LNCaP clone FGC (cell line): ENCODE results near the gene GTF2I.
"Not testable (repeated sequence)": the region's sequence is repeated elsewhere in the genome, so short reads cannot be mapped to it uniquely, and the experiment has no call there.

Experiments used
- DNase-seq: peaks from one replicate; pipeline ENCODE4 v3.0.0-alpha.2; 2011; ENCODE audit warnings: low read depth
- H3K4me3 ChIP-seq: 2 replicates; pipeline ENCODE4 v1.5.1; 2011; ENCODE audit warnings: mild to moderate bottlenecking, low read depth, low read length, control low read depth
- TF ChIP-seq, protein P1 (sequence below): IDR thresholded peaks from 2 replicates; pipeline ENCODE4 v1.5.1; 2012; ENCODE audit warnings: mild to moderate bottlenecking; ENCODE audit not compliant: control insufficient read depth, insufficient read depth; ENCODE audit errors: extremely low read depth

GTF2I gene

DNA sequence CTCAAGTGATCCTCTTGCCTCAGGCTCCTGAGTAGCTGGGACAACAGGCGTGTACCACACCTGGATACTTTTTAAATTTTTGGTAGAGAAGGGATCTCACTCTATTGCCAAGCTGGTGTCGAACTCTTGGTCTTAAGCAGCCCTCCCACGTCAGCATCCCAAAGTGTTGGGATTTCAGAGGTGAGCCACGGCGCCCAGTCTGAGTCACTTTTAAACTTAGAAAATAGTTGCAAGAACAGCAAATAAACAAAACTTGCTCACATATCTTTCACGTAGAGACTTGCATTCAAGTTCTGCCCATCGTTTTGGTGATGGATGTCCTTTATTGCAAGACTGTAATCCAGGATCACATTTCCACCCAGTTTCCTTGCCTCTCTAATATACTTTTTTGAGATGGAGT is 16.6 kb downstream of the GTF2I start:
- H3K4me3 ChIP-seq: no peak overlapping the region
- TF ChIP-seq, protein P1, sequence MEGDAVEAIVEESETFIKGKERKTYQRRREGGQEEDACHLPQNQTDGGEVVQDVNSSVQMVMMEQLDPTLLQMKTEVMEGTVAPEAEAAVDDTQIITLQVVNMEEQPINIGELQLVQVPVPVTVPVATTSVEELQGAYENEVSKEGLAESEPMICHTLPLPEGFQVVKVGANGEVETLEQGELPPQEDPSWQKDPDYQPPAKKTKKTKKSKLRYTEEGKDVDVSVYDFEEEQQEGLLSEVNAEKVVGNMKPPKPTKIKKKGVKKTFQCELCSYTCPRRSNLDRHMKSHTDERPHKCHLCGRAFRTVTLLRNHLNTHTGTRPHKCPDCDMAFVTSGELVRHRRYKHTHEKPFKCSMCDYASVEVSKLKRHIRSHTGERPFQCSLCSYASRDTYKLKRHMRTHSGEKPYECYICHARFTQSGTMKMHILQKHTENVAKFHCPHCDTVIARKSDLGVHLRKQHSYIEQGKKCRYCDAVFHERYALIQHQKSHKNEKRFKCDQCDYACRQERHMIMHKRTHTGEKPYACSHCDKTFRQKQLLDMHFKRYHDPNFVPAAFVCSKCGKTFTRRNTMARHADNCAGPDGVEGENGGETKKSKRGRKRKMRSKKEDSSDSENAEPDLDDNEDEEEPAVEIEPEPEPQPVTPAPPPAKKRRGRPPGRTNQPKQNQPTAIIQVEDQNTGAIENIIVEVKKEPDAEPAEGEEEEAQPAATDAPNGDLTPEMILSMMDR: no peak
- no peak for DNase-seq

DNA sequence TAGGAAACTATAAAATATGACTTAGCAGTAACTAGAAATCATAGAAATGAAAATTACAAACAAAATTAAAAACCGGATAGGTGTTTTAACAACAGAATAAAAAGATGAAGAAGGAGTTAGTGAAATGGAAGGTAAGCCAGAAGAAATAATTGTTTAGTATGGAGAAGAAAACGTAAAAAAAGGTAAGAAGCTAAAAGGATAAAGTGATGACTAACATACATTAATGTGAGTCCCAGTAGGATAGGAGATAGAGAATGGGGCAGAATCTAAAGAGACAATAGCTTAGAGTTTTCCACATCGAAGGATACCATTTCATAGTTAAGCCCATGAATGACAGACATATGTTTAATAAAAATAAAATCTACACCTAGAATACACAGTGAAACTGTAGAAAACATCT is 25.3 kb downstream of the GTF2I start:
- DNase-seq: no peak
- no peak overlapping the region for H3K4me3 ChIP-seq
- TF ChIP-seq, protein P1: no peak

DNA sequence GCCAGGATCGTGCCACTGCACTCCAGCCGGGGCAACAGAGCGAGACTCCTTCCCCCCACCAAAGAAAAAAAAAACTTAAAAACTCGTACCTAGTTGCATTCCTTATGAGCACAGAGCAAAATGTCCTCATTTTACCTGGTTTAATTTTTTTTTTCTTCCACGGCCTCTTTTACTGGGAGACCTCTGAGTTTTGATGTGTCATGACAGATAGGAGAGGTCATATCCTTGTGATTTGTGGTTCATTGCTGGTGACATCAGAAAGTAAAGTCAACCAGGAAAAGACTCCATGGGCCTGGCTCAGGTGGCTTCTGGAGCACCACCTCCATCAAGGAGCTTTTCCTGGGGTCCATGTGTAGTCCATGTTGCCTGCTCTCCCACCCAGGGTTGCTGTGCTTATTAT is 26.3 kb downstream of the GTF2I start:
- DNase-seq: no peak
- no peak overlapping the region for H3K4me3 ChIP-seq
- TF ChIP-seq, protein P1: no peak

DNA sequence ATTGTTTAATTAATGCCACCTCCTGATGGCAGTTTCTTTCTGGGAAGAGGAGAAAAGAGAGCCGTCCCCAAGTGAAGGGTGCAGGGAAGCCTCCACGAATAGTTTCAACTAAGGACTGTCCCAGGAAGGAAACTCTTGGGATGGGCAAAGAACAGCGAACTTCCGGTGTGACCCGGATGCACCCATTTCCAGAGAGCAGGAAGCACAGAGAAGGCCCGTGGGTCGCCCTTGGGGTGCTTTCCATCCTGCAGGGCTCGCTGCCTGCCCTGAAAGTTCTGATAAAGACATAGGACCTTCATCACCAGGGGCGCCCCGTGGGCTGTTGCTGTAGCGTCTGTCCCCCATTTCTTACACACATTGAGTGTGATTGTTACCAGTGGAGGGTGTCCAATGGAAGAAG is 27.0 kb downstream of the GTF2I start:
- DNase-seq: no peak
- TF ChIP-seq, protein P1: no peak
- H3K4me3 ChIP-seq: no peak overlapping the region

DNA sequence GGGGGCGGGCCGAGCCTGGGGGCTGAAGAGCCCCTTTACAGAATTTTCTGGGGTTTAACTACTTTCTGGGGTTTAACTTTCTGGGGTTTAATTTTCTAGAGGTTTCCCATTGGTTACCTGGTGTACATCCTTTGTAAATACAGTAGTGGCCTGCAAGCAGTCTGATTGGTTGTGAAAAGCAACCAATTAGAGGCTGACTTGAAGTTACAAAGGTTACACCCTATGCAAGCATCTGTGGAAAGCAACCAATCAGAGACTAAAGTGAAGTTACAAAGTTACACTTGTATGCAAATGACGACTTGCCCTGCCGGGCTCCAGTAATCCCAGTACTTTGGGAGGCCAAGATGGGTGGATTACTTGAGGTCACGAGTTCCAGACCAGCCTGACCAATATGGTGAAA is 27.4 kb downstream of the GTF2I start:
- DNase-seq: no peak
- TF ChIP-seq, protein P1: no peak
- H3K4me3 ChIP-seq: no peak overlapping the region

DNA sequence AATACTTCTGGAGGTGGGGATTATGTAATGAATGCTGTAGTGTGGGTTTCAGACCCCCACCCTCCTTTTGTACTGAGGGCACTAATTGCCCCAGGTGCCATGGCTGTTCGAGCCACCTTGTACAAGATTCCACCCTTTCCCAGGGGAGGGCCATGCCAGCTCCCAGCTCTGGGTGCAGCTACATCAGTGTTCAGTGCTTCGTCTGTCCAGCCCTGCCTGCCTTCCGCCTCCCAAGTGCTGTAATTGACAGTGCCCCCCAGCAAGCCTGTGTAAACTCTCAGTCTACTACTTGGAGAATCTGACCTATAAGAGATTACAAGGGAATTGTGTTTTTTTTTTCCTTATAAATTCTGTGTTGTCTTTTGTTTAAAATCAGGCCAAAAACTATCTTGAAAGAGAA is 33.0 kb downstream of the GTF2I start:
- TF ChIP-seq, protein P1: no peak
- DNase-seq: no peak
- H3K4me3 ChIP-seq: no peak overlapping the region

DNA sequence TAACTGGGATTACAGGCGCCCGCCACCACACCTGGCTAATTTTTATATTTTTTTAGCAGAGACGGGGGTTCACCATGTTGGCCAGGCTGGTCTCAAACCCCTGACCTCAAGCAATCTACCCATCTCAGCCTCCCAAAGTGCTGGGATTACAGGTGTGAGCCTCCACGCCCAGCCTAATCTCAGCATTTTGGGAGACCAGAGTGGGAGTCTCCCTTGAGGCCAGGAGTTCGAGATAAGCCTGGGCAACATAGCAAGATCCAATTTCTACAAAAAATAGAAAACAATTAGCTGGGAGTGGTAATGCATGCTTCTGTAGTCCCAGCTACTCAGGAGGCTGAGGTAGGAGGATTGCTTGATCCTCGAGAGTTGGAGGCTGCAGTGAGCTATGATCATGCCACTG is 46.9 kb downstream of the GTF2I start:
- DNase-seq, H3K4me3 ChIP-seq: not testable (repeated sequence)

DNA sequence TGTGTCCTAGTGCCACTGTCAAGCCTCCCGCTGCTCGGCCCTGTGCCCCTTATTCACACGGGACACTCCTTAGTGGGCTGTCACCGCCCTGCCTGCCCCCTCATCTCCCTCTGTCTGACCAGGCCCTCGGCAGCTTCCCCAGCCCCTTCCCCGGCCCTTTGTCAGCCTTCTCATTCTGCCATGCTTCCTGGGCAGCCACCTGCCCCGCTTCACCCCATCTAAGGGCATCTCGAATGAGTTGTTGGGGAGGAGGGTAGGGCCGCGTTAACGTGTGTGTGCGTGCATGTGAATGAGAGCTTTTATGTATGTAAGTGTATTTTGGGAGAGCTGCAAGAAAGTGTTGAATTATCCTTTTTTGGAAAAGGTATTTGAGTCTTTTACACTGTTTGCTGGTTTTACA is 49.7 kb downstream of the GTF2I start:
- TF ChIP-seq, protein P1: no peak
- DNase-seq: no peak
- no peak overlapping the region for H3K4me3 ChIP-seq
